Hematopoietic multipotent progenitor cell treated with erythropoietin and hydrocortisone succinate and interleukin-3 and kit ligand, for 6 days (in vitro differentiated cells): ENCODE measurements around the gene SLC25A39.
"Not testable (repeated sequence)": the region's sequence is repeated elsewhere in the genome, so short reads cannot be mapped to it uniquely, and the experiment has no call there.

Experiments
- DNase-seq: peaks from one replicate; pipeline ENCODE4 v3.0.0-alpha.2; 2015

Gene SLC25A39

DNA sequence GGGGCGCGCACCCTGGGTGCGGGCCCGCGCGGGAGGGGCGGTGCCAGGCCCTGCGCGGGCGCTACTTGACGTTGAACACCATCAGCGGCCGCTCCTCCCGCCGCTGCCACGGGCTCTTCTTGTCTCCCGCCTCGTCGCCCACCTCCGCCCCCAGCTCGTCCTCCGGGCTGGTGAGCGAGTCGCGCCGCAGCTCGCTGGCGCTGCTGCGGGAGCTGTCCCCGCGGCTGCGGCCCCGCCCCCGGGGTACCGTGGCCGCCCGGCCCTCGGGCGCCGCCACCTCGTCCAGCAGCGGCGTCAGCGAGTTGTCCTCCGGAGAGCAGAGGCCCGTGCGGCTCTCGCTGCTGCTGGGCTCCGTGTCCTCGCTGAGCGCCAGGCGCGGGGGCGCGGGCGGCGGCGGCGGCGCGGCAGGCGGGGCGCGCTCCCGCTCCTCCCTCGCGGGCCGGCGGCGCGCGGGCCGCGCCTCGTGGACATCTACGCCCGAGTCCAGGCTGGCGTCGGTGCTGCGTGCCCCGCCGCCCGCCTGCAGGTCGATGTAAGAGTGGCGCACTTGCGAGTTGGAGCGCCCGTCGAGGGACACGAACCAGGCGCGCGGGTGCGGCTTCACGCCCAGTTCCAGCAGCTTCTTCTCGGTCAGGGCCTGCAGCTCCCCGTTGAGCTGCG is 29.2 kb upstream of the SLC25A39 start:
- peak; percentile 44 for DNase-seq

DNA sequence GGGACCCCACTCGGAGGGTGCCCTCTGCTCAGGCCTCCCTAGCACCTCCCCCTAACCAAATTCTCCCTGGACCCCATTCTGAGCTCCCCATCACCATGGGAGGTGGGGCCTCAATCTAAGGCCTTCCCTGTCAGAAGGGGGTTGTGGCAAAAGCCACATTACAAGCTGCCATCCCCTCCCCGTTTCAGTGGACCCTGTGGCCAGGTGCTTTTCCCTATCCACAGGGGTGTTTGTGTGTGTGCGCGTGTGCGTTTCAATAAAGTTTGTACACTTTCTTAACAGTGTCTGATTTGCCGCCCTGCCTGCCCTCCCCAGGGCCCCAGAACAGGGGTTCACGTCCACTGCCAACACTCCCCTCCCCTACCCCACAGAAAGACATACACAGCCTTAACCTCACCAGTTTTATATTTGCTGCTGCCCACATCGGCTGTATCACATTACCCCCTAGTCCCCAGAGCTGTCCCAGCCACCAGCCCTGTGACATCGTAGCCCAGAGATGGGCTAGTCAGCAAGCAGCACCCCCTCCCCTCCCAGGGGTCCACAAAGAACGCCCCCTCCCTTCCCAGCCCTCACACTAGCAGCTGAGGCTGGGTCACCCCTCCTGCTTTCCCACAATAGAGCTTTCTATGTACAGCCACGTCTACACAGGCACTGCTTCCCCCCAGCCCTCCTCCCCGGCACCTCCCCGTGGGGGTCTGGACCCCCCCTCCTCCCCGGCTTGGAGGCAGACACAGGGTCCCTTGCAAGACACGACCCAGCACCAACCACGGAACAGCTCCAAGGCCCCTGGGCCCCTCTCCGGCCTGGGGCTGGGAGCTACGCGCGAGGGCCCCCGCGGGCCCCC is 28.4 kb upstream of the SLC25A39 start:
- no peak for DNase-seq

DNA sequence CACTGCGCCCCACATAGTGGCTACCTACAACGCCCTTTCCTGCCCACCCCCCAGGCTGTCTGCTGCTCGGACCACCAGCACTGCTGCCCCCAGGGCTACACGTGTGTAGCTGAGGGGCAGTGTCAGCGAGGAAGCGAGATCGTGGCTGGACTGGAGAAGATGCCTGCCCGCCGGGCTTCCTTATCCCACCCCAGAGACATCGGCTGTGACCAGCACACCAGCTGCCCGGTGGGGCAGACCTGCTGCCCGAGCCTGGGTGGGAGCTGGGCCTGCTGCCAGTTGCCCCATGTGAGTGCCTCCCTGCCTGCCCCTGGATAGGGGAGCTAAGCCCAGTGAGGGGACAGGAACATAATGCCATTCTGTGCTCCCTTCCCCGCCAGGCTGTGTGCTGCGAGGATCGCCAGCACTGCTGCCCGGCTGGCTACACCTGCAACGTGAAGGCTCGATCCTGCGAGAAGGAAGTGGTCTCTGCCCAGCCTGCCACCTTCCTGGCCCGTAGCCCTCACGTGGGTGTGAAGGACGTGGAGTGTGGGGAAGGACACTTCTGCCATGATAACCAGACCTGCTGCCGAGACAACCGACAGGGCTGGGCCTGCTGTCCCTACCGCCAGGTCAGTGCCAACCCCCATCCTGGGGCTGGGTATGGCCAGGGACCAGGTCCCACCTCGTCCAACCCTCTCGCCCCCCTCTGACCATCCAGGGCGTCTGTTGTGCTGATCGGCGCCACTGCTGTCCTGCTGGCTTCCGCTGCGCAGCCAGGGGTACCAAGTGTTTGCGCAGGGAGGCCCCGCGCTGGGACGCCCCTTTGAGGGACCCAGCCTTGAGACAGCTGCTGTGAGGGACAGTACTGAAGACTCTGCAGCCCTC is 27.6 kb upstream of the SLC25A39 start:
- DNase-seq, result no peak

DNA sequence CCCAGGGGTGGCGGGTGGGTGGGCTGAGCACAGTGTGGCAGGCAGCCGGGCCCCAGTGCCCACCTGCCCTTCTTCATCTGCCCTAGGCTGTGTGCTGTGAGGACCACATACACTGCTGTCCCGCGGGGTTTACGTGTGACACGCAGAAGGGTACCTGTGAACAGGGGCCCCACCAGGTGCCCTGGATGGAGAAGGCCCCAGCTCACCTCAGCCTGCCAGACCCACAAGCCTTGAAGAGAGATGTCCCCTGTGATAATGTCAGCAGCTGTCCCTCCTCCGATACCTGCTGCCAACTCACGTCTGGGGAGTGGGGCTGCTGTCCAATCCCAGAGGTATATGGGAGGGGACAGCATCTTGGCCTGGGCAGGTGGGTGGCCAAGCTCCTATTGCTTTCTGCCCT is 26.8 kb upstream of the SLC25A39 start:
- no peak for DNase-seq

DNA sequence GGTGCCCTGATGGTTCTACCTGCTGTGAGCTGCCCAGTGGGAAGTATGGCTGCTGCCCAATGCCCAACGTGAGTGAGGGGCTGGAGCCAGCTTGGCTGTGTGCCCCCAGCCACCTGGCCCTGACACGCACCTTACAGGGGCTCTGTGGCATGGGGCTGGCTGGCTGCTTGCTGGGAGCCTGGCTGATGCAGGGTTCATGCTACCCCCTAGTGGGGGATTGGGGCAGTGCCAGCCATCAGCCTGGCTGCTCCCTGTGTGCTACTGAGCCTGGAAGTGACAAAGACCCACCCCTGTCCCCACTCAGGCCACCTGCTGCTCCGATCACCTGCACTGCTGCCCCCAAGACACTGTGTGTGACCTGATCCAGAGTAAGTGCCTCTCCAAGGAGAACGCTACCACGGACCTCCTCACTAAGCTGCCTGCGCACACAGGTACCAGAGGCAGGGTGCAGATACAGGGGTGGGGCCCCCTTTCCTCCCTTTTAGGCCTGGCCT is 26.2 kb upstream of the SLC25A39 start:
- DNase-seq, result peak; percentile 88

DNA sequence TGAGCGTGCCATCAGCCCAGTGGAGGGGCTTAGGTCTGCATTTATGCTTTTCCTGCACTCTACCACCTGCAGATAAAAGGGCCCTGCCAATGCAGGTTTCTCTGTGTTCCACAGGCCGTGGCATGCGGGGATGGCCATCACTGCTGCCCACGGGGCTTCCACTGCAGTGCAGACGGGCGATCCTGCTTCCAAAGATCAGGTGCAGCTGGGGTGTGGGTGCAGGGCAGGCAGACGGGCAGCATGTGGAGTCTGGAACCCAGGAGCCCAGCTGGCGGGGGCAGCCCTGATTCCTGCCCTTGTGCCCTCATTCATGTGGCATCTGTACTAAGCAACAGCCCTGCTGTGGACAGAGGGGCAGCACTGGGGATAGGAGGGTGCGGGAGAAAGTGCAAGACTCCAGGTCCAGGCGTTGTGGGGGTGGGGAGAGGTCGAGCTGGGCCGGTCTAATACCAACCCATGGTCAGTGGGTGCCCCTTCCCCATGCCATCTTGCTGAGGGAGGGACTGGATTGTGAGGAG is 25.0 kb upstream of the SLC25A39 start:
- no peak for DNase-seq

DNA sequence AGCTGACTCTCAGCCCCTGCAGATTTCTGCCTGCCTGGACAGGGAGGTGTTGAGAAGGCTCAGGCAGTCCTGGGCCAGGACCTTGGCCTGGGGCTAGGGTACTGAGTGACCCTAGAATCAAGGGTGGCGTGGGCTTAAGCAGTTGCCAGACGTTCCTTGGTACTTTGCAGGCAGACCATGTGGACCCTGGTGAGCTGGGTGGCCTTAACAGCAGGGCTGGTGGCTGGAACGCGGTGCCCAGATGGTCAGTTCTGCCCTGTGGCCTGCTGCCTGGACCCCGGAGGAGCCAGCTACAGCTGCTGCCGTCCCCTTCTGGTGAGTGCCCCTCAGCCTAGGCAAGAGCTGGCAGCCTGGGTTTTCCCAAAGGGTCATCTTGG is 24.4 kb upstream of the SLC25A39 start:
- no peak for DNase-seq

DNA sequence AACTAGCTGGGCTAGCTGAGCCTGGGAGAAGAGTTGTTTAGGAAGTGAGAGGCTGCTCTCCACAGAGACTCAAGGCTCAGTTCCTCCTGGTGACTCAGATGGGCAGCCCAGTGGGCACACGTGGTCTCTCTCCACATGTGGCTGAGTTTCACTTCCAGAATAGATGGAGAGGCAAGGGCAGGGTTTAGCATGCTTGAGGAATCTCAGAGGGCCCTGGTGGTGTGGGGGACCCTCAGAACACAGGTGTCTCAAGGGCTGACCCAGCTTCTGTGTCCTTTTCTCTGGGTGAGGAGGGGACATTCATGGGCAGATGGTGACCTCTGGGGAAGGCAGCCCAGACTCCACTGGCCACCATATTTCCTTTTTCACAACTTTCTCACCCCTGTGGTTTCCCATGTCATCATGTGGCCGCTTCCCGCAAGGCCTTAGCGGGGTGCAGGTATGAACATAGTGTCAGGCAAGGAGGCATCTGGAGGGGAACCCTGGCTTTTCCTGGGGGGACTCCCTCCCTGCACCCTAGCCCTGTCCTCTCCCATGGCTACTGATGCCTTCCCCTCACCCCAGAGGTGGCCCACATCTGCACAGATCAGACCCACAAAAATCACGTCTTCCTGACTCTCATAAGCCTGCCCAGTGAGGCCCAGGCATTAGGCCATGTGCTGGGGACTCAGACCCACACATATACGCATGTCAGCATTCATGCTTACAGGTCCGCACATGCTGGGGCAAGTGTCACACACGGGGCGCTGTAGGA is 23.8 kb upstream of the SLC25A39 start:
- peak; percentile 46 for DNase-seq

DNA sequence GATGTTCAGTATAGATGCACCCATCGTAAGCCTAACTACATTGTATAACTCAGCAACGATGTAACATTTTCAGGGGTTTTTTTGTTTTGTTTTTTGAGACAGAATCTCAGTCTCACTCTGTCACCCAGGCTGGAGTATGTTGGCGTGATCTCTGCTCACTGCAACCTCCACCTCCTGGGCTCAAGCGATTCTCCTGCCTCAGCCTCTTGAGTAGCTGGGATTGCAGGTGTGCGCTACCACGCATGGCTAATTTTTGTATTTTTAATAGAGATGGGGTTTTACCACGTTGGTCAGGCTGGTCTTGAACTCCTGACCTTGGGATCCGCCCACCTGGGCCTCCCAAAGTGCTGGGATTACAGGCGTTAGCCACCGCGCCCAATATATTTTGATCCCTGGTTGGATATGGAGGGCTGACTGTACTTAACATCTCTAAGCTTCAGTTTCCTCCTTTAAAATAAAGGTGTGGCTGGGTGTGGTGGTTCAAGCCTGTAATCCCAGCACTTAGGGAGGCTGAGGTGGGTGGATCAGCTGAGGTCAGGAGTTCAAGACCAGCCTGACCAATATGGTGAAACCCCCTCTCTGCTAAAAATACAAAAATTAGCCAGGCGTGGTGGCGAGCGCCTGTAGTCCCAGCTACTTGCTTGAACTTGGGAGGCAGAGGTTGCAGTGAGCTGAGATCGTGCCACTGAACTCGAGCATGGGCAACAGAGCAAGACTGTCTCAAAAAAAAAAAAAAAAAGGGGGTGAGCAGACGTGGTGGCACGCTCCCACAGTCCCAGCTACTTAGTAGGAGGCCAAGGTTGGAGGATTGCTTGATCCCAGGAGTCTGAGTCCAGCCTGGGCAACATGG is 22.8 kb upstream of the SLC25A39 start:
- DNase-seq, result not testable (repeated sequence)

DNA sequence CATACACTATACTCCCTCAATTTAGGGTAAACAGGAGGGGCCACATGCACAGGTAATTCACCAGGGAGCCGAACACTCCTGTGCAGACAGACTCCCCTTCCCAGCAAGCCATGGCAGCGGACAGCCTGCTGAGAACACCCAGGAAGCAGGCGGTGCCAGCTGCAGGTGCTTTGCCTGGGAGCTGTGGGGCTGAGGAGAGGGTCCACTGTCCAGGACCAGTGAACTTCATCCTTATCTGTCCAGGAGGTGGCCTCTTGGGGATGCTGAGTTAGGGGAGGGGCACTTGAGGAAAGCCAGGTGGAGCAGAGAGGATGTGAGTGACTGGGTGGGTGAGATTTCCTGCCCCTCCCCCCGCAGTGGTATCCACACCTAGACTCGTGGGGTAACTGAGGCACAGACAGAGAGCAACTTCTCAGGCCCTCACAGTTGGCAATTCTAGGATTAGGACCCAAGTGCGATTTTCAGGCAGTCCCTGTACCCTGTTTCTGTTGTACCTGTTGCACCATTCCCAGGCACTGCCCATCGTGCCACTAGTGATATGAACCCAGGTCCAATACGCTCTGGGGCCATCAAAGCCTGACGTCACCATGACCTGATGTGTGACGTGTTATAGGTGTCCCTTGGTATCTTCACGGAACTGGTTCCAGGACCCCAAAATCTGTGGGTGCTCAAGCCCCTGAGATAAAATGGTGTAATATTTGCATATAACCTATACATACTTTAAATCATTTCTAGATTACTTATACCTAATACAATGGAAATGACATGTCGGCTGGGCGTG is 21.6 kb upstream of the SLC25A39 start:
- no peak for DNase-seq

DNA sequence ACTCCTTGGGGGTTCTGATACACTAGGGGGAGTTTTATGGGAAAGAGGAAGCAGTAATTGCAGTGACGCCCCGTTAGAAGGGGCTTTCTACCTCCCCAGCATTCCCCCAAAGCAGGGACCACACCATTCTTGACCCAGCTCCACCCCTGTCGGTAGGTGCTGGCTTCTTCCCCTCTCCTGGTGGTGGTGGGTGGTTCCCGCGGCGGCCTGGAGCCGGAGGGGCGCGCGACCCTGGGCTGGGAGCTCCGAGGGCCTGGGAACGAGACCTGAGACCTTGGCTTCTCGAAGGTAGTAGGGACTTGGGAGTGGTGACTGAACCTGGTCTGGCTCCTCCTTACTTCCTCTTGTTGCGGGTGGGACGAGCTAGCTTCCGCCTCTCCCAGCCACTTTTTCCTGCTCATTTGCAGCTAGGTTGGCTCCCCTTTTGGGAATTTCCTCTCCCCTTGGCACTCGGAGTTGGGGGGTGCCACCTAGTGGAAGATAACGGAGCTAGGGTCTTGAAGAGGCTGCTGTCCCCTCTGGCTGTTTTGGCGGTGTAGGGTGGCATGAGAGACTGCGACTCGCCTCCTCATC is 20.9 kb upstream of the SLC25A39 start:
- peak; percentile 76 for DNase-seq

DNA sequence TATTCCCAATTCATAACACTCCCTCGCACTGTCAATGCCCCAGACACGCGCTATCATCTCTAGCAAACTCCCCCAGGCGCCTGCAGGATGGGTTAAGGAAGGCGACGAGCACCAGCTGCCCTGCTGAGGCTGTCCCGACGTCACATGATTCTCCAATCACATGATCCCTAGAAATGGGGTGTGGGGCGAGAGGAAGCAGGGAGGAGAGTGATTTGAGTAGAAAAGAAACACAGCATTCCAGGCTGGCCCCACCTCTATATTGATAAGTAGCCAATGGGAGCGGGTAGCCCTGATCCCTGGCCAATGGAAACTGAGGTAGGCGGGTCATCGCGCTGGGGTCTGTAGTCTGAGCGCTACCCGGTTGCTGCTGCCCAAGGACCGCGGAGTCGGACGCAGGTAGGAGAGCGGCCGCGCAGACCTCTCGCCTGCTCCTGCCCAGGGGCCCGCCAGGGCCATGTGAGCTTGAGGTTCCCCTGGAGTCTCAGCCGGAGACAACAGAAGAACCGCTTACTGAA is 20.4 kb upstream of the SLC25A39 start, which contains the start of gene GRN:
Gene GRN, plus strand, starts transcription at position 364 of the 515 bp plus-strand sequence. CDS start 3,863 bp downstream, outside the sequence.
- DNase-seq, result peak; percentile 98

DNA sequence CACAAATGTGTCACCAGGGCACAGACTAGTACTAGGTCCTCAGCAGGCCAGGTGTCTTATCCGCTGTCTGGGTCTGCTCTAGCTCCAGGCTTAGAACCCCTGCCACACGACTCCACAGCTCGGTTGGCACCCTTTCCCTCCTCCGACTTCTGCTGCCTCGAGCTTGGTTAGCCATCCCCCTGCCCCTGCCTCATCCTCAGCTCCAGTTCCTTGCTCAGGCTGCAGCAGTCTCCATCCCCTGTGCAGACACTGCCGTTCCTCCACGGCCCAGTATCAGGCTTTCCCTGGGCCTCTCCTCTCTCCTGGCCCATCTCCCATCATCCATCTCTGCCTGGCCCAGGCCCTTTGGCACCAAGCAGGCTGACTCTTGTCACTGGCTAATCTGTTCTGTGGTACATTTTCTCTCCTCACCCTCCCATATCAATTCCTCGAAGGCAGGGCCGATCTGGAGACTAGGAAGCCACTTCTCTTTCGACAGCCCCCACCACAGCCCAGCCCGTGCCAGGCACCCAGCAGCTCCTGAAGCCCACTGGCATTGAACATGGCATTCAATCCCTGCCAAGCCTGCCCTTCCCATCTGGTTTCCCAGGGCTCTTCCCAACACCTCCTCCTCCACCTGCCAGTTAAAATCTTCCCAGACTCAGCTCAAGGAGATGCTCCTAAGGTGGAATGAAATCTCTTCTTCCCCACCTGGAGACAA is 19.0 kb upstream of the SLC25A39 start:
- no peak for DNase-seq

DNA sequence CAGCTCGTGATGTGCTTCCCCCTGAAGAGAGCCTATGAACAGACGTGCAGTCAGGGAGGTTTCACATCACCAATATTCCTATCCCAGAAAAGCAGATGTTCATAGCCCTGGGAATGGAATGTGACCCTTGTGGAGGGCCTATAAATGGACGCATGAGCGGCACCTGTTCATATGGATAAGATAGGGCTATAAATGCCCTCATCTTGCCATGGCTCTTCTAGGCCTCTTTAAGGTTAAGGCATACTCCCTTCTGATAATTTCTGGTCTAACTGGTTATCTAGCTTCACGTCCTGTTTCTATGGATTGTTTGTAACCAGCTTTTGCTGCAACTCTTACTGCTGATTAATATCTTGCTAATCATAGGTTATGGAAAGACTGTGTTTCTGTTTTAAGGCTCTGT is 15.9 kb upstream of the SLC25A39 start:
- DNase-seq, result not testable (repeated sequence)

DNA sequence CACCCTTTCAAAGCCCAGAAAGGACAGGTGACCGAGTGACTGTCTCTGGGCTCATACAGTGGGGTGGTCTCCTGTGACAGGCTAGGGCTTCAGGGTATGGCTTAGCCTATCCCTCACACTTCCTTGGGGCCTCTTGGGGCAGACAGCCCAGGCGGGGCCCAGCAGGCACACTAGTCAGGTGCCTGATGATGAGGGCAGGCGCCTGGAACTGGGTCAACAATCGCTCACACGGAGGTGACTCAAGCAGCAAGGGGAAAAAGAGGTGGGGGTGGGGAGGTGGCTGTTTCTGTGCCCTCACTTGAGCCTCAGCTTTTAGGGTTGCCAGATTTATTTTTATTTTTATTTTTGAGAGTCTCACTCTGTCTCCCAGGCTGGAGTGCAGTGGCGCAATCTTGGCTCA is 14.1 kb upstream of the SLC25A39 start:
- DNase-seq, result no peak

DNA sequence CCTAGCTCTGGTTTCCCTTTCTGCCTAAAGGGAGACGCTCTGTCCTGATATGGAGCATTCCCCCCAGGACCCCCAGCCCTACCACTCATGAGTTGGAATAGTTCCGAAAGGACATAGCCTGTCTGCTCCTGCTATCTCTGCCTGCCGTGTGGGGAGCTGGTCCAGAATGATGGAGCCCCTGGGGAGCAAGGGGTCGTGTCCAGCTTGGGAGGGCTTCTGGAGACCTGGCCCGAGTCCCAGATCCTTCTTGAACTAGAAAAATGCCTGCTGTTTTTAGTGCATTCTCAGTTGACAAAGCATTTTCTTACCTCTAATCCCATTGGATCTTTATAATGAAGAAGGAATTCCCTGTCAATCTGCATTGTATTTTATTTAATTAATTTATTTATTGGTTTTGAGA is 11.3 kb upstream of the SLC25A39 start:
- no peak for DNase-seq

DNA sequence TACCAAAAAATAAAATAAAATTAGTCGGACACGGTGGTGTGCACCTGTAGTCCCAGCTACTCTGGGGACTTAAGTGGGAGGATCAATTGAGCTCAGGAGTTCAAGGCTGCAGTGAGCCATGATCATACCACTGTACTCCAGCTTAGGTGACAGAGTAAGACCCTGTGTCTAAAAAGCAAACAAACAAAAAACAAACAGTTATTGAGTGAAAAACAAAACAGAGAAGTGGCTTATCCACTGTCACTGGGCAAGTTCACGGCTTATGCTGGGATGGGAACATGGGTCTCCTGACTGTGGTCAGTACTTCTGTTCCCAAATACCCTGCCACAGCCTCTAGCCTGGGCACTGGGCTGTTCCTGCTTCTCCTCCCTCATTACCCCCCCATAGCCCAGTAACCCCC is 10.9 kb upstream of the SLC25A39 start:
- no peak for DNase-seq

DNA sequence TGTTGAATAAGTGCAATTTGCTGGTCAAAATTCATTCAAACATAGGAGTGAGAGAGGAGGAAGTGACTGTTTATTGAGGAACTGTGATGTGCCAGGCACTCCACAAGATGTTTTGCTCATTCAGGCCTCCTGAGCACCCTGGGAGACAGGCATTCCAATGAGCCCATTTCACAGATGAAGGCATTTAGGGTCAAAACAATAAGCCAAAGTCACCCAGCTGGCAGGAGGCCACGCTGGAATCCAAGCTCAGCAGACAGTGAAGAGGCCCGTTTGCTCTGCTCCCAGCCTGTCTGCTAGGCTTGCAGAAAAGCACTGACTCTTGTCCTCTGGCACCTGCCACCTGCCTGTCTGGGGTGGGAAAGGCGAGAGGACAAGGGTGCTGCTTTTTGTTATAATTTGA is 10.1 kb upstream of the SLC25A39 start:
- DNase-seq, result no peak

DNA sequence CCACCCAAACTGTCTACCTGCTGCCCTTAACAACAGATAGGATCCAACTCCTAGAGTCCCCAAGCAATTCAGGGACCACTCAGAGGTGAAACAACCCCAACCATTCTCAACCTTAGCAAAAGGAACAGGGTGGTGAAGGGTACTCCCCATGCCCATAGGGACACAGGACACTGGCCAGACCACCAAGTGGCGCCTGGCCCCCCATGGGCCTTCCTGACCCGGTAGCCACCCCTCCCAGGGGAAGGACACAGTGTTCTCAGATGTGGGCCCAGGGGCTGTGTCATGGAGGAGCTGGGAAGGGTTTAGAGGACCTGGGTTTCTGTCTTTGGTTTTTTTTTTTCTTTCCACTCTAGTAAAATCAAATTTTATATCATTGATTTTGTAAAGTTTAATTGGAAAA is 9.7 kb upstream of the SLC25A39 start:
- no peak for DNase-seq
